Activated CD4-positive, CD25-positive, alpha-beta regulatory T cell treated with anti-CD3 and anti-CD28 coated beads, Interleukin-2, amount 50 U/mL, for 24 hours (primary cell): ENCODE measurements around the gene SEH1L.
"Not testable (repeated sequence)": the region's sequence is repeated elsewhere in the genome, so short reads cannot be mapped to it uniquely, and the experiment has no call there.

Experiments used
- ATAC-seq, 2 donors: fragments of 150-1000 bp; cut with Tn5 transposase; one replicate each; pipeline ENCODE4 v1.10.0; 2021; ENCODE audit warnings: mild to moderate bottlenecking in 1 of 2, moderate library complexity in 1 of 2

The SEH1L gene

GRCh38 chr18:12944709-12945108 is 3.1 kb upstream of the SEH1L start:
- ATAC-seq = no peak

GRCh38 chr18:12946549-12947284 is 1.1 kb upstream of the SEH1L start:
- no peak for ATAC-seq

GRCh38 chr18:12948050-12948804 is 416 bp downstream of the SEH1L start:
- peak; percentile 88 for ATAC-seq

- no peak for ATAC-seq
These were observed 10.7 kb downstream of the SEH1L start for GRCh38 chr18:12958478-12958877.

- ATAC-seq = no peak
These were observed 12.6 kb downstream of the SEH1L start for GRCh38 chr18:12960395-12960794.

GRCh38 chr18:12960853-12961397 is 13.1 kb downstream of the SEH1L start:
- no peak for ATAC-seq

GRCh38 chr18:12963069-12963468 is 15.3 kb downstream of the SEH1L start:
- no peak for ATAC-seq

- no peak for ATAC-seq
These were observed 20.3 kb downstream of the SEH1L start for GRCh38 chr18:12968115-12968514.

- ATAC-seq = peak in 1 of 2 donors; percentile 33
These were observed 20.8 kb downstream of the SEH1L start for GRCh38 chr18:12968619-12969018.

- peak; percentile 70 to 76 for ATAC-seq
These were observed 25.9 kb downstream of the SEH1L start for GRCh38 chr18:12973562-12974213.

- ATAC-seq = no peak
These were observed 27.7 kb downstream of the SEH1L start for GRCh38 chr18:12975488-12975887.

- ATAC-seq = no peak
These were observed 28.5 kb downstream of the SEH1L start for GRCh38 chr18:12976305-12976704.

- ATAC-seq = not testable (repeated sequence)
These were observed 32.3 kb downstream of the SEH1L start for GRCh38 chr18:12980065-12980464.

- ATAC-seq = no peak
These were observed 41.7 kb downstream of the SEH1L start for GRCh38 chr18:12989397-12990122.

GRCh38 chr18:12990123-12990475 is 42.3 kb downstream of the SEH1L start:
- no peak for ATAC-seq

- no peak for ATAC-seq
These were observed 42.8 kb downstream of the SEH1L start for GRCh38 chr18:12990641-12990966.

GRCh38 chr18:12990967-12991820 is 43.4 kb downstream of the SEH1L start, which contains the start of gene CEP192:
Gene CEP192 (plus strand): TSS chr18:12991362. CDS start chr18:12999425, 8,063 bp downstream.
- ATAC-seq = peak; percentile 91 to 93

GRCh38 chr18:12991821-12992179 is 44.0 kb downstream of the SEH1L start:
- no peak for ATAC-seq

- ATAC-seq = no peak
These were observed 45.6 kb downstream of the SEH1L start for GRCh38 chr18:12993439-12993838.

GRCh38 chr18:12995424-12995823 is 47.6 kb downstream of the SEH1L start:
- no peak for ATAC-seq

GRCh38 chr18:12995952-12996477 is 48.2 kb downstream of the SEH1L start:
- no peak for ATAC-seq
